GM12892 (cell line): ENCODE measurements around the gene UNC119B.

Experiments
- POLR2A ChIP-seq: IDR thresholded peaks from 2 replicates; pipeline ENCODE4 v1.6.1; 2011; ENCODE audit warnings: low read depth, low read length, control low read depth
- POLR2AphosphoS5 ChIP-seq: IDR thresholded peaks from 2 replicates; pipeline ENCODE4 v1.6.1; 2011; ENCODE audit warnings: low read depth, low read length, control low read depth
- TAF1 ChIP-seq: IDR thresholded peaks from 2 replicates; pipeline ENCODE4 v1.6.1; 2011; ENCODE audit warnings: low read depth, mild to moderate bottlenecking, control low read depth, low read length, borderline replicate concordance

- TF ChIP-seq POLR2A (no peak), TAF1 (no peak), POLR2AphosphoS5 (no peak)
Observed at GRCh38 chr12:120703311-120703942, 6.8 kb upstream of the UNC119B start.
